Karpas-422 (cell line): ENCODE results near the gene ATE1. TPM values are rescaled to one million over a fixed set of nuclear protein-coding genes. Genes with fewer than 3 reads are reported as not detected.
A peak's percentile ranks its signal among the peaks of the same experiment; 100 is the strongest.
"Not testable (repeated sequence)": the region's sequence is repeated elsewhere in the genome, so short reads cannot be mapped to it uniquely, and the experiment has no call there.

Experiments used
- DNase-seq: peaks from one replicate; pipeline ENCODE4 v3.0.0-alpha.2; 2015
- H2AFZ ChIP-seq: fragments of 200-600 bp; sonication (generic); 2 replicates; pipeline ENCODE4 v1.6.1; 2014; ENCODE audit warnings: antibody characterized with exemption, low read length, mixed read lengths
- H3K27ac ChIP-seq: fragments of 200-600 bp; sonication (generic); 2 replicates; pipeline ENCODE4 v1.5.1; 2014; ENCODE audit warnings: mild to moderate bottlenecking, low read length, moderate library complexity
- H3K27me3 ChIP-seq: fragments of 200-600 bp; sonication (generic); 2 replicates; pipeline ENCODE4 v1.6.1; 2014; ENCODE audit warnings: low read length, mixed read lengths
- H3K36me3 ChIP-seq: fragments of 200-600 bp; sonication (generic); 2 replicates; pipeline ENCODE4 v1.6.1; 2014; ENCODE audit warnings: low read length, mixed read lengths; ENCODE audit not compliant: insufficient read depth
- H3K4me1 ChIP-seq: fragments of 200-600 bp; sonication (generic); 2 replicates; pipeline ENCODE4 v1.6.1; 2014; ENCODE audit warnings: mild to moderate bottlenecking, low read length, mixed read lengths
- H3K4me2 ChIP-seq: fragments of 200-600 bp; sonication (generic); 2 replicates; pipeline ENCODE4 v1.6.1; 2014; ENCODE audit warnings: low read length, low read depth, mild to moderate bottlenecking; ENCODE audit not compliant: poor library complexity, severe bottlenecking
- H3K4me3 ChIP-seq: fragments of 200-600 bp; sonication (generic); 2 replicates; pipeline ENCODE4 v1.5.1; 2014; ENCODE audit warnings: mild to moderate bottlenecking, antibody characterized with exemption, low read length, mixed read lengths
- H3K79me2 ChIP-seq: fragments of 200-600 bp; sonication (generic); 2 replicates; pipeline ENCODE4 v1.6.1; 2014; ENCODE audit warnings: mild to moderate bottlenecking, low read length, mixed read lengths
- H3K9ac ChIP-seq: fragments of 200-600 bp; sonication (generic); 2 replicates; pipeline ENCODE4 v1.6.0; 2014; ENCODE audit warnings: low read length
- H3K9me2 ChIP-seq: fragments of 200-600 bp; sonication (generic), shearing (Covaris generic); replicated peaks from 2 replicates; pipeline ENCODE4 v1.6.0; 2014; ENCODE audit warnings: mild to moderate bottlenecking, low read length, moderate library complexity; ENCODE audit not compliant: insufficient read depth
- H3K9me3 ChIP-seq: fragments of 300-700, 200-600 bp; sonication (generic); 2 replicates; pipeline ENCODE4 v1.6.1; 2014; ENCODE audit warnings: low read length, mixed read lengths
- H4K20me1 ChIP-seq: fragments of 200-600 bp; sonication (generic); 2 replicates; pipeline ENCODE4 v1.6.1; 2014; ENCODE audit warnings: mild to moderate bottlenecking, antibody characterized with exemption, low read length, low read depth; ENCODE audit not compliant: insufficient read depth
- total RNA-seq: library from RNA; depleted of rRNA; stranded (reverse); fragments of >200 nt; shearing (Covaris generic); gene quantifications from 2 replicates; pipeline ENCODE4 v1.2.3, GENCODE V29; 2014; ENCODE audit warnings: low replicate concordance

ATE1 gene
- total RNA-seq, 1 experiment from 2014 or later: 72.6 TPM

DNA sequence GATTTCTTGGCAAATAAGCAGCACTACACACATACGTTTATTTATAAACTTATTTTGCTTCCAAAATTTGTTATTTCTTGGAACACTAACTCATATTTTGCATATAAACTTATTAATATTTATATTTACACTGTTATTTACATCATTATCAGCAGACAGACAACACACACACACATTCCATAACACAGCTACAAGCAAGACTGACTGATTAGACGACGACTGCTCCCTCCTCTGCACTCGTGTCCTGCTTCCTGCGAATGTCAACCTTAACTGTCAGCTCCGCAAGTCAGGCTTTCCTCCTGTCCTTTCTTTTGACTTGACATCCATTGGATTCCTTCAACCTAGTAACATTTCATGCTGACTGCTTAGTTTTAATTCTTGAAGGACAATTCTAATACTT lies 96.6 kb downstream of the ATE1 start:
- Histone ChIP-seq H3K36me3 (peaks cover 14% of the 10 kb centered on the region), H3K9me3 (no peaks in the 10 kb centered on the region)

DNA sequence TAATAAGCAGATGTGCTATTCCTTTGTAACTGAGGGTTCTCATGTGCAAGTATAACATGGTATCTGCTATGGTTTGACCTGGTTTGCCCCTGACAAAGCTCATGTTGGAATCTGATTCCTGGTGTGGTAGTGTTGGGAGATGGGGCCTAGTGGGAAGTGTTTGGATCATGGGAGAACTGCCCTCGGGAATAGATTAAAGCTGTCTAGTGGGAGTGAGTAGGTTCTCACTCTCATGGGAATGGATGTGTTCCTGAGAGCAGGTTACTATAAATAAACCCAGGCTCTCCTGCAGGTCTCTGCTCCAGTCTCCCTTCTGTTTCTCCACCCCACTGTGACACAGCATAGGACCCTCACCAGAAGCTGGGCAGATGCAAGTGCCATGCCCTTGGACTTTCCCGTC lies 97.7 kb downstream of the ATE1 start:
- no peaks in the 10 kb centered on the region for H3K27me3 ChIP-seq
- H3K79me2 ChIP-seq: peaks cover 20% of the 10 kb centered on the region
- H3K9ac ChIP-seq: no peak overlapping the region
- no peak for DNase-seq
- H3K4me2 ChIP-seq: no peak overlapping the region
- H4K20me1 ChIP-seq: no peaks in the 10 kb centered on the region
- H3K4me3 ChIP-seq: no peak overlapping the region
- H3K36me3 ChIP-seq: peaks cover 9% of the 10 kb centered on the region
- H3K9me2 ChIP-seq: no peaks in the 10 kb centered on the region
- H2AFZ ChIP-seq: no peak overlapping the region
- no peaks in the 10 kb centered on the region for H3K9me3 ChIP-seq
- H3K4me1 ChIP-seq: peaks cover 26% of the 10 kb centered on the region
- H3K27ac ChIP-seq: no peak overlapping the region

More for the DNA sequence above, 96.6 kb downstream of the ATE1 start:
- no peak for DNase-seq
- H3K9me2 ChIP-seq: no peaks in the 10 kb centered on the region
- H3K4me1 ChIP-seq: peaks cover 22% of the 10 kb centered on the region
- no peak overlapping the region for H3K27ac ChIP-seq
- H3K4me3 ChIP-seq: no peak overlapping the region
- no peaks in the 10 kb centered on the region for H4K20me1 ChIP-seq
- H3K9ac ChIP-seq: no peak overlapping the region
- no peaks in the 10 kb centered on the region for H3K27me3 ChIP-seq
- H2AFZ ChIP-seq: no peak overlapping the region
- no peak overlapping the region for H3K4me2 ChIP-seq
- H3K79me2 ChIP-seq: peaks cover 23% of the 10 kb centered on the region

DNA sequence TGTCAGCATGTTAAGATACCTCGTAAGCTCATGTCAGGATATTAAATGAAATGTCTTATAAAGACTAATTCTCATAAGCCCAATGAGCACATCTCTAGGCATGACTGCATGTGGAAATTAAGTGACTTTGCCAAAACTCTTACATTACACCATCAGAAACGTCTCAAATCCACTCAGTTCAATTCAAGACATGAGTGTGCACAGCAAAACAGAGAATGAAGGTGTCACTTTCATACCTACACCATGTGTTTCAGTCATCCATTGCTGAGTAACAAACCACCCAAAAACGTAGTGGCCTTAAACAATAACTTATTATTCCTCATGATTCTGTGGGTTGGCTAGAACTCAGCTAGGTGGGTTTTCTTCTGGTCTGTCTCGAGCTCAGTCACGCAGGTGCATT lies 99.8 kb downstream of the ATE1 start:
- Histone ChIP-seq H3K36me3 (peaks cover 2% of the 10 kb centered on the region; the same call in 1 of the 2 replicates), H3K79me2 (peaks cover 19% of the 10 kb centered on the region), H3K9me2 (no peaks in the 10 kb centered on the region), H3K27ac (no peak overlapping the region), H3K4me2 (no peak overlapping the region), H3K4me3 (no peak overlapping the region), H3K9me3 (no peaks in the 10 kb centered on the region), H3K4me1 (peaks cover 23% of the 10 kb centered on the region), H2AFZ (no peak overlapping the region), H3K27me3 (no peaks in the 10 kb centered on the region), H3K9ac (no peak overlapping the region), H4K20me1 (no peaks in the 10 kb centered on the region)
- DNase-seq: no peak

DNA sequence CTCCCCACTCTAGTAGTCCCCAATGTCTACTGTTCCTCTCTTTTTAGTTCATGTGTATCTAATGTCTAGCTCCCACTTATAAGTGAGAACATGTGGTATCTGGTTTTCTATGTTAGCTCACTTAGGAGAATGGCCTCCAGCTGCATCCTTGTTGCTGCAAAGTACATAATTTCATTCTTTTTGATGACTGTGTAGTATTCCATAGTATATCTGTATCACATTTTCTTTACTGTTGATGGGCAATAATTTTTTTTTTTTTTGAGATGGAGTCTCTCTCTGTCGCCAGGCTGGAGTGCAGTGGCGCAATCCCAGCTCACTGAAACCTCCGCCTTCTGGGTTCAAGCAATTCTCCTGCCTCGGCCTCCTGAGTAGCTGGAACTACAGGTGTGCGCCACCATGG lies 101.1 kb downstream of the ATE1 start:
- H3K27me3 ChIP-seq, H4K20me1 ChIP-seq, DNase-seq, H2AFZ ChIP-seq, H3K9ac ChIP-seq, H3K27ac ChIP-seq, H3K4me3 ChIP-seq, H3K36me3 ChIP-seq, H3K9me3 ChIP-seq, H3K4me2 ChIP-seq, H3K9me2 ChIP-seq: not testable (repeated sequence)
- peaks cover 25% of the 10 kb centered on the region for H3K4me1 ChIP-seq
- peaks cover 29% of the 10 kb centered on the region for H3K79me2 ChIP-seq

GRCh38 chr10:121823993-121824463 lies 103.8 kb downstream of the ATE1 start:
- H2AFZ ChIP-seq: peak overlapping the region; percentile 73

GRCh38 chr10:121822724-121823123 lies 105.1 kb downstream of the ATE1 start:
- H3K4me1 ChIP-seq: peaks cover 25% of the 10 kb centered on the region
- H3K27ac ChIP-seq: no peak overlapping the region
- no peak overlapping the region for H2AFZ ChIP-seq
- H3K9me3 ChIP-seq: no peaks in the 10 kb centered on the region
- no peak for DNase-seq
- H3K4me2 ChIP-seq: no peak overlapping the region
- H3K36me3 ChIP-seq: no peaks in the 10 kb centered on the region
- no peak overlapping the region for H3K9ac ChIP-seq
- no peak overlapping the region for H3K4me3 ChIP-seq
- H3K27me3 ChIP-seq: no peaks in the 10 kb centered on the region
- H4K20me1 ChIP-seq: no peaks in the 10 kb centered on the region
- no peaks in the 10 kb centered on the region for H3K9me2 ChIP-seq
- peaks cover 34% of the 10 kb centered on the region for H3K79me2 ChIP-seq

More at GRCh38 chr10:121823993-121824463, 103.8 kb downstream of the ATE1 start:
- Histone ChIP-seq H3K9me3 (no peaks in the 10 kb centered on the region), H4K20me1 (no peaks in the 10 kb centered on the region), H3K27ac (peak overlapping the region; percentile 45; the same call in 1 of the 2 replicates), H3K36me3 (peaks cover 2% of the 10 kb centered on the region; the same call in 1 of the 2 replicates), H3K79me2 (peaks cover 32% of the 10 kb centered on the region), H3K9me2 (no peaks in the 10 kb centered on the region), H3K4me3 (no peak overlapping the region), H3K9ac (no peak overlapping the region), H3K4me2 (peak overlapping the region; percentile 12), H3K27me3 (no peaks in the 10 kb centered on the region), H3K4me1 (peaks cover 25% of the 10 kb centered on the region)
- peak; percentile 90 for DNase-seq

- Histone ChIP-seq H2AFZ (no peak overlapping the region), H3K4me1 (peaks cover 25% of the 10 kb centered on the region), H4K20me1 (no peaks in the 10 kb centered on the region), H3K27me3 (no peaks in the 10 kb centered on the region), H3K9me2 (no peaks in the 10 kb centered on the region), H3K4me3 (no peak overlapping the region), H3K9me3 (no peaks in the 10 kb centered on the region), H3K9ac (no peak overlapping the region), H3K36me3 (no peaks in the 10 kb centered on the region), H3K4me2 (no peak overlapping the region), H3K79me2 (peaks cover 36% of the 10 kb centered on the region), H3K27ac (no peak overlapping the region)
- DNase-seq: no peak
Measured at GRCh38 chr10:121822180-121822579, 105.7 kb downstream of the ATE1 start.

DNA sequence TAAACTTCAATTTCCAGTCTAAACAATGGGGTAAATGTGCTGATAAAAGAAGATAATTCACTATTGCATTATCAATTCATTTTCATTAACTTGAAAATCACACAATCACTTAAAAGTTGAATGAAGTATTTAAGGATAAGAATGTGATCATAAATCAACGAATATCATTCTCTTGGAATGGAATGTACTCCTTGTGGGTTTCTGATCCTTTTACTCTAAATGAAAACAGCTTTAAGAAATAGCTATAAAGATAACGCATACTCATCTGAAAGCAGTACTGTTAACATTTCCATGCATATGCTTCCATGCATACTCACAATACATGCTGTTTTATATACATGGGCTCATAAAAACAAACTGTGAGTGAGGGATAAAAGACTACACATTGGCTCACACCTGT lies 108.8 kb downstream of the ATE1 start:
- Histone ChIP-seq H3K36me3 (no peaks in the 10 kb centered on the region), H3K9ac (no peak overlapping the region), H3K4me1 (peaks cover 7% of the 10 kb centered on the region), H3K27me3 (no peaks in the 10 kb centered on the region), H3K4me3 (no peak overlapping the region), H3K9me2 (no peaks in the 10 kb centered on the region), H2AFZ (no peak overlapping the region), H3K4me2 (no peak overlapping the region), H3K79me2 (peaks cover 49% of the 10 kb centered on the region), H3K9me3 (no peaks in the 10 kb centered on the region), H3K27ac (no peak overlapping the region), H4K20me1 (no peaks in the 10 kb centered on the region)
- DNase-seq: no peak
